Colonic mucosa (tissue), 4 donors: Measurements from ENCODE around the gene CUX1. TPM values are rescaled to one million over a fixed set of nuclear protein-coding genes. Genes with fewer than 3 reads are reported as not detected.
A peak's percentile ranks its signal among the peaks of the same experiment; 100 is the strongest.

Source experiments
- DNase-seq: peaks from one replicate; pipeline ENCODE4 v3.0.0-alpha.2; 2020
- H3K27ac ChIP-seq: fragments of 200-600 bp; one replicate; pipeline ENCODE4 v1.8.0; 2021
- H3K27me3 ChIP-seq: fragments of 200-600 bp; one replicate; pipeline ENCODE4 v1.8.0; 2021
- H3K36me3 ChIP-seq: fragments of 200-600 bp; one replicate; pipeline ENCODE4 v1.8.0; 2021
- H3K4me1 ChIP-seq: fragments of 200-600 bp; one replicate; pipeline ENCODE4 v1.8.0; 2021; ENCODE audit warnings: mild to moderate bottlenecking
- H3K4me3 ChIP-seq: fragments of 200-600 bp; one replicate; pipeline ENCODE4 v1.8.0; 2021
- H3K9ac ChIP-seq, 2 donors: one replicate each; pipeline ENCODE4 v1.7.0; 2013; ENCODE audit warnings: control low read depth in 2 of 2, low read depth in 2 of 2, low read length in 2 of 2
- H3K9me3 ChIP-seq: fragments of 200-600 bp; one replicate; pipeline ENCODE4 v1.8.0; 2021
- intact Hi-C: fragments of 100-400 bp; cut with DNase I; formaldehyde crosslinking; loops from one replicate; pipeline ENCODE4 v1.14.1; 2022
- total RNA-seq, 2 donors: library from RNA; stranded (reverse); fragmentation: NEBNext Ultra II Directional in 1 of 2; extraction: Animal tissue kit (Norgen Biotek cat#: 25700) in 1 of 2; gene quantifications; one replicate each; pipeline ENCODE4 v1.2.1, GENCODE V29; 2021
- TF ChIP-seq, protein P1 (sequence below): fragments of 200-600 bp; IDR thresholded peaks from one replicate; pipeline ENCODE4 v1.8.0; 2022; ENCODE audit warnings: antibody characterized with exemption, mild to moderate bottlenecking
- donor health status: healthy.
- donor health status: DM: no; HTN: no; CAD: no.
- donor health status: DM: no; HTN: no; CAD: no.

The CUX1 gene
- total RNA-seq, 2 donors from 2014 or later, result 68.5 to 97.5 TPM

GRCh38 chr7:102081244-102081627 is 263.8 kb downstream of the CUX1 start:
- Histone ChIP-seq H3K4me3 (no peak overlapping the region), H3K9me3 (no peaks in the 10 kb centered on the region), H3K4me1 (no peaks in the 10 kb centered on the region), H3K27ac (no peak overlapping the region), H3K27me3 (no peaks in the 10 kb centered on the region), H3K9ac (no peak overlapping the region), H3K36me3 (no peaks in the 10 kb centered on the region)
- DNase-seq, result no peak
- TF ChIP-seq, protein P1, sequence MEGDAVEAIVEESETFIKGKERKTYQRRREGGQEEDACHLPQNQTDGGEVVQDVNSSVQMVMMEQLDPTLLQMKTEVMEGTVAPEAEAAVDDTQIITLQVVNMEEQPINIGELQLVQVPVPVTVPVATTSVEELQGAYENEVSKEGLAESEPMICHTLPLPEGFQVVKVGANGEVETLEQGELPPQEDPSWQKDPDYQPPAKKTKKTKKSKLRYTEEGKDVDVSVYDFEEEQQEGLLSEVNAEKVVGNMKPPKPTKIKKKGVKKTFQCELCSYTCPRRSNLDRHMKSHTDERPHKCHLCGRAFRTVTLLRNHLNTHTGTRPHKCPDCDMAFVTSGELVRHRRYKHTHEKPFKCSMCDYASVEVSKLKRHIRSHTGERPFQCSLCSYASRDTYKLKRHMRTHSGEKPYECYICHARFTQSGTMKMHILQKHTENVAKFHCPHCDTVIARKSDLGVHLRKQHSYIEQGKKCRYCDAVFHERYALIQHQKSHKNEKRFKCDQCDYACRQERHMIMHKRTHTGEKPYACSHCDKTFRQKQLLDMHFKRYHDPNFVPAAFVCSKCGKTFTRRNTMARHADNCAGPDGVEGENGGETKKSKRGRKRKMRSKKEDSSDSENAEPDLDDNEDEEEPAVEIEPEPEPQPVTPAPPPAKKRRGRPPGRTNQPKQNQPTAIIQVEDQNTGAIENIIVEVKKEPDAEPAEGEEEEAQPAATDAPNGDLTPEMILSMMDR, result no peak
- intact Hi-C loops, result no loop called here

DNA sequence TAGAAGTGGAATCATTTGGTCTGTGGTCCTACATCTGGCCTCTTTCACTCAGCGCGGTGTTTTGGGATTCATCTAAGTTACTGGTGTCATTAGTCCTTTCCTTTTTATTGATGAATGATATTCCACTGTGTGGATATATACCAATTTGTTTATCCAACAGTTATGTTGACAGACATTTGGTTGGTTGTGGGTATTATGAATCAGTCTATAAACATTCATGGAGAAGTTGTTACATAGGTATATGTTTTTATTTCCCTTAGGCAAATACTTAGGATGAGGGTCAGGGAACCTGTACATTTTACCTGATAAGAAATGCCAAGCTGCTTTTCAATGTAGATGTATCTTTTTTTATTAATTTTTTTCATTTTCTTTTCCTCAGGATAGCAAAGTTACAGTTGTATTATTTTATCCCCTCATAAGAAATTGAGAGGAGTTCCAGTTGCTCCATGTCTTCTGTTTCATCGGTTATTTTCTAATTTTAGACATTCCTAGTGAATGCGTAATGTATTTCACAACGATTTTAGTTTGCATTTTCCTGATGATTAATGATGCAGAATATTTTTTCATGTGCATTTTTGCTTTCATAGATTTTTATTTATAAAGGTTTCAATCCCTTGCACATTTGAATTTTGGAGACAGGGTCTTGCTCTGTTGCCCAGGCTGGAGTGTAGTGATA is 265.4 kb downstream of the CUX1 start:
- Histone ChIP-seq H3K4me3 (no peak overlapping the region), H3K9me3 (no peaks in the 10 kb centered on the region), H3K4me1 (no peaks in the 10 kb centered on the region), H3K9ac (no peak overlapping the region), H3K27ac (no peak overlapping the region), H3K27me3 (no peaks in the 10 kb centered on the region), H3K36me3 (no peaks in the 10 kb centered on the region)
- TF ChIP-seq, protein P1, result no peak
- no peak for DNase-seq
- intact Hi-C loops, result no loop called here

DNA sequence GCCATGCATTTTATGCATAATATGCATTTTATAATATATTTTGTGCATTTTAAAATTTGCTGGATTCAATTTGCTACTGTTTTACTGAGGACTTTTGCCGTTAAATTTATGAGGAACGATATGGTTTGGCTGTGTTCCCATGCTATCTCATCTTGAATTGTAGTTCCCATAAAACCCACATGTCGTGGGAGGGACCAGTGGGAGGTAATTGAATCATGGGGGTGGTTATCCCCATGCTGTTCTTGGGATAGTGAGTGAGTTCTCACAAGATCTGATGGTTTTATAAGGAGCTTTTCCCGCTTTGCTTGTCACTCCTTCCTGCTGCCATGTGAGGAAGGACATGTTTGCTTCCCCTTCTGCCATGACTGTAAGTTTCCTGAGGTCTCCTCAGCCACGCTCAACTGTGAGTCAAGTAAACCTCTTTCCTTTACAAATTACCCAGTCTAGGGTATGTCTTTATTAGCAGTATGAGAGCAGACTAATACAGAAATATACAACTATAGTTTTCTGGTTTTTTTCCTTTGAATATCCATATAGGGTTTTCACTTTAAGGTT is 267.9 kb downstream of the CUX1 start:
- intact Hi-C loops, result no loop called here
- DNase-seq, result peak; percentile 53
- H3K27ac ChIP-seq, result no peak overlapping the region

DNA sequence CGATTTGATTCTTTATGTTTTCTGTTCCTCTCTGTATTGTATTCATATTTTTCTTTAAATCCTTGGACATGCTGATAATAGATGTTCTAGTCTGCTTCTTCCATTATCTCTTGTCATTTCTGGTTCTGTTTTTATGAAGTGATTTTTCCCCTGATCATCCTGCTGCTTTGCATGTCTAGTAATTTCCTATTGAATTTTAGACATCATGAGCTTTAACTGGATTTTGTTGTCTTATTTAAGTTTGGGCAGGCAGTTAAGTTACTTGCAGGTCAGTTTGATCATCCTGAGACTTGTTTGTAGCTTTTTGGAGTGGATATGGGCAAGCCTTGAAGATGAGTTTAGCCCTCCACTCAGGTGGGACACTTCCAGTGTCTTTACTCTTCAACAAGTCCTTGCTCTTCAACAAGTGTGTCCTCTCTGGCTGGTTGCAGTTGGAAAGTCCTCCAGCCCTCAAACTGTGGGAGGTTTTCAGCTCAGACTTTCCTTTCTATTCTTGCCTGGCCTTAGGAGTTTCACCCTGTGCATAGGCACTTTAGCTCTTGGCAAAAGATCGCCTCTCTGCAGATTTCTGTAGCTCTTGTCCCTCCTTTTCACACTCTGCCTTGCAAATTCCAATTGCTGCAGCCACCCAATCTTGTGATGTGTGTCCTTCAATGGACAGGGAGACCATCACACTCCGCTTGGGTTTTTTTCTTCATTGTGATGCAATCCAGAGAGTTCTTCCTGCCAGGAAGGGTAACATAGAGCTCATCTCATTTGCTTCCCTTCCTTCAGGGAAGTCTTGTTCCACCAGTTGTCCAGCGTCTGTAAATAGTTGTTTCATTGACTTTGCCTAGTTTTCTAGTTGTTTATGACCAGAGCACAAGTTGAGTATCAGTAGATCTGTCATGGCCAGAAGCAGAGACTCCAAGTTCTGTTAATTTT is 272.0 kb downstream of the CUX1 start:
- Histone ChIP-seq H3K36me3 (no peaks in the 10 kb centered on the region), H3K27ac (no peak overlapping the region), H3K9me3 (no peaks in the 10 kb centered on the region), H3K27me3 (no peaks in the 10 kb centered on the region), H3K9ac (no peak overlapping the region), H3K4me3 (no peak overlapping the region), H3K4me1 (no peaks in the 10 kb centered on the region)
- no peak for DNase-seq
- intact Hi-C loops, result no loop called here
- TF ChIP-seq, protein P1, result no peak

More for the DNA sequence above, 267.9 kb downstream of the CUX1 start:
- no peaks in the 10 kb centered on the region for H3K4me1 ChIP-seq
- no peak overlapping the region for H3K4me3 ChIP-seq
- H3K36me3 ChIP-seq, result no peaks in the 10 kb centered on the region
- H3K9me3 ChIP-seq, result no peaks in the 10 kb centered on the region
- no peak overlapping the region for H3K9ac ChIP-seq
- H3K27me3 ChIP-seq, result no peaks in the 10 kb centered on the region
- TF ChIP-seq, protein P1, result no peak

GRCh38 chr7:102093599-102094315 is 276.3 kb downstream of the CUX1 start:
- Histone ChIP-seq H3K4me1 (no peaks in the 10 kb centered on the region), H3K27ac (peak overlapping the region; percentile 5), H3K9me3 (no peaks in the 10 kb centered on the region), H3K9ac (peak overlapping the region in 1 of 2 donors; percentile 66), H3K4me3 (no peak overlapping the region), H3K36me3 (no peaks in the 10 kb centered on the region), H3K27me3 (no peaks in the 10 kb centered on the region)
- intact Hi-C loops, result no loop called here
- DNase-seq, result peak; percentile 73
- TF ChIP-seq, protein P1, result no peak
